Cardiac muscle cell (in vitro differentiated cells and primary cell): ENCODE data around the gene CHRNE. TPM values are rescaled to one million over a fixed set of nuclear protein-coding genes. Genes with fewer than 3 reads are reported as not detected.
"Not testable (repeated sequence)": the region's sequence is repeated elsewhere in the genome, so short reads cannot be mapped to it uniquely, and the experiment has no call there.

Source experiments
- DNase-seq, 2 donors: peaks; one replicate each; pipeline versions ENCODE4 v3.0.0 to v3.0.0-alpha.2; 2010 to 2017; ENCODE audit warnings: low read depth in 1 of 2, low spot score in 1 of 2
- H3K27ac ChIP-seq: fragments of 200-600 bp; sonication (generic); 2 replicates; pipeline ENCODE4 v1.5.1; 2016
- H3K27me3 ChIP-seq: fragments of 200-600 bp; sonication (generic); 2 replicates; pipeline ENCODE4 v1.6.0; 2016; ENCODE audit warnings: control low read depth
- H3K36me3 ChIP-seq: fragments of 200-600 bp; sonication (generic); 2 replicates; pipeline ENCODE4 v1.5.1; 2016; ENCODE audit warnings: control low read depth
- H3K4me1 ChIP-seq: fragments of 200-600 bp; sonication (generic); 2 replicates; pipeline ENCODE4 v1.8.1; 2017; ENCODE audit warnings: low read depth, mild to moderate bottlenecking, mixed run types
- H3K4me3 ChIP-seq: fragments of 200-600 bp; sonication (generic); 2 replicates; pipeline ENCODE4 v1.5.1; 2016; ENCODE audit warnings: mild to moderate bottlenecking
- H3K9me3 ChIP-seq: fragments of 200-600 bp; sonication (generic); 2 replicates; pipeline ENCODE4 v1.5.1; 2017; ENCODE audit warnings: low read depth, mild to moderate bottlenecking, control low read depth
- CTCF ChIP-seq: IDR thresholded peaks from 2 replicates; pipeline ENCODE4 v1.5.1; 2012; ENCODE audit warnings: low read depth, mild to moderate bottlenecking, low read length
- polyA plus RNA-seq: library from polyadenylated mRNA; unstranded; fragments of >200 nt; fragmentation: Nextera tagmentation; extraction: Ambion mirVana; gene quantifications from 2 replicates; pipeline ENCODE4 v1.2.1, GENCODE V29; 2016
- total RNA-seq: library from RNA; depleted of rRNA; stranded (reverse); fragments of >200 nt; gene quantifications from 2 replicates; pipeline ENCODE4 v1.2.3, GENCODE V29; 2016

The CHRNE gene
- total and polyA plus RNA-seq, 2 experiments from 2014 or later, result 1.1 to 1.5 TPM

GRCh38 chr17:4880857-4881256 lies 22.0 kb downstream of the CHRNE start:
- Histone ChIP-seq H3K27me3 (no peaks in the 10 kb centered on the region), H3K4me1 (no peaks in the 10 kb centered on the region), H3K36me3 (peaks cover 10% of the 10 kb centered on the region), H3K27ac (no peak overlapping the region), H3K4me3 (no peak overlapping the region), H3K9me3 (no peaks in the 10 kb centered on the region)
- no peak for DNase-seq
- no peak for TF ChIP-seq CTCF

GRCh38 chr17:4879601-4880000 lies 23.3 kb downstream of the CHRNE start:
- no peak for DNase-seq

GRCh38 chr17:4877089-4877488 lies 25.8 kb downstream of the CHRNE start:
- no peak for DNase-seq
- no peak for TF ChIP-seq CTCF
- H3K9me3 ChIP-seq, result no peaks in the 10 kb centered on the region

More at GRCh38 chr17:4879601-4880000, 23.3 kb downstream of the CHRNE start:
- no peak for TF ChIP-seq CTCF
- Histone ChIP-seq H3K4me1 (no peaks in the 10 kb centered on the region), H3K36me3 (peaks cover 2% of the 10 kb centered on the region), H3K4me3 (no peak overlapping the region), H3K27ac (no peak overlapping the region), H3K27me3 (no peaks in the 10 kb centered on the region), H3K9me3 (no peaks in the 10 kb centered on the region)

GRCh38 chr17:4872786-4873185 lies 30.1 kb downstream of the CHRNE start:
- DNase-seq, result no peak
- Histone ChIP-seq H3K36me3 (no peaks in the 10 kb centered on the region), H3K27ac (no peak overlapping the region), H3K4me3 (no peak overlapping the region), H3K4me1 (no peaks in the 10 kb centered on the region), H3K9me3 (no peaks in the 10 kb centered on the region), H3K27me3 (no peaks in the 10 kb centered on the region)
- no peak for TF ChIP-seq CTCF

More at GRCh38 chr17:4877089-4877488, 25.8 kb downstream of the CHRNE start:
- H3K27me3 ChIP-seq, result no peaks in the 10 kb centered on the region
- H3K4me1 ChIP-seq, result no peaks in the 10 kb centered on the region
- H3K27ac ChIP-seq, result no peak overlapping the region
- H3K4me3 ChIP-seq, result no peak overlapping the region
- no peaks in the 10 kb centered on the region for H3K36me3 ChIP-seq

GRCh38 chr17:4870855-4871254 lies 32.0 kb downstream of the CHRNE start:
- TF ChIP-seq CTCF, result no peak
- DNase-seq, result no peak
- Histone ChIP-seq H3K36me3 (no peaks in the 10 kb centered on the region), H3K4me3 (no peak overlapping the region), H3K27ac (no peak overlapping the region), H3K27me3 (no peaks in the 10 kb centered on the region), H3K9me3 (no peaks in the 10 kb centered on the region), H3K4me1 (no peaks in the 10 kb centered on the region)

GRCh38 chr17:4869058-4869998 lies 33.6 kb downstream of the CHRNE start:
- H3K27me3 ChIP-seq, H3K9me3 ChIP-seq, DNase-seq, H3K36me3 ChIP-seq, H3K27ac ChIP-seq, H3K4me1 ChIP-seq, H3K4me3 ChIP-seq: not testable (repeated sequence)

GRCh38 chr17:4867535-4867934 lies 35.4 kb downstream of the CHRNE start:
- H3K9me3 ChIP-seq, result not testable (repeated sequence)

More at GRCh38 chr17:4867535-4867934, 35.4 kb downstream of the CHRNE start:
- not testable (repeated sequence) for H3K4me3 ChIP-seq, H3K27me3 ChIP-seq, DNase-seq, H3K4me1 ChIP-seq, H3K27ac ChIP-seq, H3K36me3 ChIP-seq
